Measurements from ENCODE around the gene CNOT11.

The CNOT11 gene

DNA sequence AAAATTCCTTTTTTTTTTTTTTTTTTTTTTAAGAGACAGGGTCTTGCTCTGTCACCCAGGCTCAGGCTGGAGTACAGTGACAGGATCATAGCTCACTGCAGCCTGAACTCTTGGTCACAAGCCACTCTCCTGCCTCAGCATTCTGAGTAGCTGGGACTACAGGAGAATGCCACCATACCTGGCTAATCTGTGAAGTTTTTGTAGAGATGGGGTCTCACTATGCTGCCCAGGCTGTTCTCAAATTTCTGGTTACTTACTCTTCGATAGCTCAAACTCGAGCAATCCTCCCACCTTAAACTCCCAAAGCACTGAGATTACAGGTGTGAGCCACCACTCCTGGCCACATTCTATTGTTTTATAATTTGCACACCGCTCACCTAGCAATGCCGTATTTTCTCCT lies 28.8 kb downstream of the CNOT11 start:
- no peak for ATAC-seq

DNA sequence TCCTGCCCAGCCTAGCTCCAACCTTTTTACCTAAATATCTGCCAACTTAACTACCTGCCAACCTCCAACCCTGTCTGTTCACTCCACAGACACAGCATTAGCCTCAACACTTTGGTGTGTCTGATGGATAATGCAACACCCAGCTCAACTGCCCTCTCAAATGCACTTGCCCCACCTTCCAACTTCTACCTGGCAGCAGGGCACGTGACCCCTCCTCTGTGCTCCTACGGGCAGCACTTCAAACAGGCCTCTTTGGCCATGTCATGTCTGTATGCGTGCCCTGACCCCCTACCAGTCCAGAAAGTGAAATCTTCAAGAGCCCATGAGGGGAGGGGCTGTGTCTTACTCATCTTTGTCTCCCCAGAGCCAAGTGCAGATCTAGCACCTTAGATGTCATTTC lies 30.3 kb downstream of the CNOT11 start:
- Mint-ChIP-seq H3K4me3 (no peak overlapping the region), H3K4me1 (peaks cover 3% of the 10 kb centered on the region), H3K9me3 (no peaks in the 10 kb centered on the region), H3K36me3 (ENCODE audit: low read depth) (peaks cover 63% of the 10 kb centered on the region), H3K27ac (no peak overlapping the region), H3K27me3 (no peaks in the 10 kb centered on the region)
- DNase-seq, result no peak
- ATAC-seq, result no peak

More for the DNA sequence above, 28.8 kb downstream of the CNOT11 start:
- H3K4me3 Mint-ChIP-seq, result no peak overlapping the region
- no peak overlapping the region for H3K27ac Mint-ChIP-seq
- no peaks in the 10 kb centered on the region for H3K9me3 Mint-ChIP-seq
- no peak for DNase-seq
- peaks cover 56% of the 10 kb centered on the region for H3K36me3 Mint-ChIP-seq (ENCODE audit: low read depth)
- H3K4me1 Mint-ChIP-seq, result peaks cover 3% of the 10 kb centered on the region
- H3K27me3 Mint-ChIP-seq, result no peaks in the 10 kb centered on the region

DNA sequence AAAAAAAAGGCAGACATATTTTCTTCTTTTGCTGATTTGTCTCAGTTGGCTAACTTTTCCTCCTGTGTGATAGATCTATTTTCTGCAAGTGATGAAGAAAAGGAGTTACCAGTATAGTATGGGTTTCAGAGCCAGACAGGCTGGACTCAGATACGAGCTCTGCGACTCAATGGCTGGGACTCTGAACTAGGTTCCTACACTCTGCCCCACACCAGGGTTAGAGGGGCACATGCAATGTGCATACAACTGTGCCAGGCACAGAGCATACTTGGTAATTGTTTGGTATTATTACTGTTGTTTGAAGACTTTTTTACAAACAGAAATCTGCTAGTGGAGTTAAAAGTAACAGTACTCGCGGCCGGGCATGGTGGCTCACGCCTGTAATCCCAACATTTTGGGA lies 34.0 kb downstream of the CNOT11 start:
- ATAC-seq, result no peak
- no peak overlapping the region for H3K4me3 Mint-ChIP-seq
- no peaks in the 10 kb centered on the region for H3K9me3 Mint-ChIP-seq
- no peak overlapping the region for H3K27ac Mint-ChIP-seq
- no peak for DNase-seq
- no peaks in the 10 kb centered on the region for H3K4me1 Mint-ChIP-seq
- no peaks in the 10 kb centered on the region for H3K27me3 Mint-ChIP-seq
- peaks cover 49% of the 10 kb centered on the region for H3K36me3 Mint-ChIP-seq (ENCODE audit: low read depth)

DNA sequence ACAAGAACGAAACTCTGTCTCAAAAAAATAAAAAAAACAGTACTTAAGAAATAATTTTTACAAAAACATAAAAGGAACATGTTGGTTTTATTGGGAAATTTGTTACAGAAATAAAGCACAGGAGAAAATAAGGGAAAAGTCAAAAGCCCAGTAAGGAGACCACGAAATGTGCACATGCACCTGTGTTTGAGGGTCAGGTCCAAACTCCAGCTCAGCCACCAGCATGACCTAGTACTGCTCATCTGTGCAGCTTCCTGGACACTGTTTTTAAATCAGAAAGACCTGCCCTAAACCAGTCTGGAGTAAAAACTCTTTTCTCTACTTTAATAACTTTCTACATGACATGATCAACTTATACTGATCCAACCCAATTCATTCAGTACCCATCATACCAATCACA lies 34.6 kb downstream of the CNOT11 start:
- H3K4me1 Mint-ChIP-seq, result no peaks in the 10 kb centered on the region
- H3K27ac Mint-ChIP-seq, result no peak overlapping the region

DNA sequence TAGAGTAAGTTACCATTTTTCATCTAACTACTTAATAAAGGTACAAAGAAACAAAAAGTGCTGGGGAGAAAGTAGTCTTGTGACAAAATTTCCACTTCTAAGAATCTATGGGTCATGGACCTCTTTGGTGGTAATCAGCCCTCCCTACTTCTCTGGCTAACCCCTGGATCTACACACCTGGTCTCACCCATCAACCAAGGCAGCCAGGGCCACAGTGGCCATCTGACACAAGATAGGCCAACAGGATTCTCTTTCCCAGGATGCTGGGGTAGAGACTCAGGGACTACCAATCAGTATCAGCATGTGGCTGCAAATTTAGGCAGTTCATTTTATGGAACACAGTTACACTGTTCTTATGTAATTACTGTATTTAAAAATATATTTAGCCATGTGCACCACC lies 38.0 kb downstream of the CNOT11 start:
- Mint-ChIP-seq H3K27me3 (no peaks in the 10 kb centered on the region), H3K27ac (no peak overlapping the region), H3K4me3 (no peak overlapping the region), H3K4me1 (no peaks in the 10 kb centered on the region), H3K36me3 (ENCODE audit: low read depth) (peaks cover 46% of the 10 kb centered on the region), H3K9me3 (no peaks in the 10 kb centered on the region)
- no peak for DNase-seq
- ATAC-seq, result no peak

More for the DNA sequence above, 34.6 kb downstream of the CNOT11 start:
- H3K4me3 Mint-ChIP-seq, result no peak overlapping the region
- ATAC-seq (no peak), DNase-seq (no peak)
- H3K9me3 Mint-ChIP-seq, result no peaks in the 10 kb centered on the region
- H3K27me3 Mint-ChIP-seq, result no peaks in the 10 kb centered on the region
- peaks cover 48% of the 10 kb centered on the region for H3K36me3 Mint-ChIP-seq (ENCODE audit: low read depth)

DNA sequence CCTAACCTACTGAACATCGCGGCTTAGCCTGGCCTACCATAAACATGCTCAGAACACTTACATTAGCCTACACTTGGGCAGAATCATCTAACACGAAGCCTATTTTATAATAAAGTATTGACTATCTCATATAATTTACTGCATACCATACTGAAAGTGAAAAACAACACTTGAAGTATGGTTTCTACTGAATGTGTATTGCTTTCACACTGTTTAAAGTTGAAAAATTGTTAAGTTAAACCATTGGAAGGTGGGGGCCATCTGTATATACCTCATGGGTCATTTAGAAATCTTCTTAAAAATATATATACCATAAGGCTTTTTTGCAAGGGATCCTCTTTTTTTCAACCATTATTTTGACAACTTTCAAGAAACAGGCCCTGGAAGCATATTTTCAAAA lies 39.3 kb downstream of the CNOT11 start:
- Mint-ChIP-seq H3K27me3 (no peaks in the 10 kb centered on the region), H3K9me3 (no peaks in the 10 kb centered on the region), H3K27ac (no peak overlapping the region), H3K36me3 (ENCODE audit: low read depth) (peaks cover 39% of the 10 kb centered on the region), H3K4me1 (peaks cover 8% of the 10 kb centered on the region), H3K4me3 (no peak overlapping the region)
- DNase-seq (no peak), ATAC-seq (no peak)

DNA sequence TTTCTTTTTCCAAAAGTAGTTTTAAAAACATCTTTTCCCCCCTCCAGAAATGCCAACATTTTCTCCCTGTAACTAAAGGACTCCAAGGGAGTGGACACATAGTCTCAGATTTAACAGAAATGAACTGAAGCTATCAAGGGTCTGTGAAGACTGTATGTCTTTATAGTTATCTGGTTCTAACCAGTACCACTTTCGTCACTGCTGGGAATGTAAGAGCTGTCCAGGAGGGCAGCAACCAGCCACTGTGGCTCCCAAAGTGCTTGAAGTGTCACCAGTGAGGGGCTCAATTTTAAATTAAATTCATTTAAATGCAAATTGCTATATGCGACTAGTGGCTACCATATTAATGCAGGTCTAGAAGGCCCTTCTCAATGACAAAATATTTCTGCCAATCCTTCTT lies 40.9 kb downstream of the CNOT11 start:
- peaks cover 33% of the 10 kb centered on the region for H3K36me3 Mint-ChIP-seq (ENCODE audit: low read depth)
- no peak overlapping the region for H3K27ac Mint-ChIP-seq
- H3K4me3 Mint-ChIP-seq, result no peak overlapping the region
- no peak for ATAC-seq
- no peaks in the 10 kb centered on the region for H3K27me3 Mint-ChIP-seq
- DNase-seq, result no peak
- no peaks in the 10 kb centered on the region for H3K9me3 Mint-ChIP-seq
- peaks cover 16% of the 10 kb centered on the region for H3K4me1 Mint-ChIP-seq

DNA sequence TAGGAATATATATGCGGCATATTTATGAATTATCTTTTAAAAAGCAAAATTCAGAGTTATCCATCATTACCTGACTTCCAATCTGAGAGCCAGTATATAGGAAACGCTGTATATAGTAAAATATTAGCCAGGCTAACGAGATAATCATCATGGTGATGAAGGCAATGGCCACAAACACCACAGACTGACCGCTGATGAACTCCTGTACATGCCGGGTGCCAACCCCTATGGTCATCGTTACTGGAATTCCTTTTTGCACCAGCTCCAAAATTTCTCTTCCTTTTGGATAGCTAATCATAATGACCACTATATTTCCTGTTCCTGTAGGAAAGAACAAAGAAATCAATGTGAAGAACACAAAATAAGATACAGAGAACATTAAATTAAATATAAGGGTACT lies 42.2 kb downstream of the CNOT11 start:
- Mint-ChIP-seq H3K4me1 (peaks cover 29% of the 10 kb centered on the region), H3K27me3 (no peaks in the 10 kb centered on the region), H3K36me3 (ENCODE audit: low read depth) (peaks cover 28% of the 10 kb centered on the region), H3K27ac (no peak overlapping the region), H3K9me3 (no peaks in the 10 kb centered on the region), H3K4me3 (no peak overlapping the region)
- no peak for ATAC-seq
- DNase-seq, result no peak

DNA sequence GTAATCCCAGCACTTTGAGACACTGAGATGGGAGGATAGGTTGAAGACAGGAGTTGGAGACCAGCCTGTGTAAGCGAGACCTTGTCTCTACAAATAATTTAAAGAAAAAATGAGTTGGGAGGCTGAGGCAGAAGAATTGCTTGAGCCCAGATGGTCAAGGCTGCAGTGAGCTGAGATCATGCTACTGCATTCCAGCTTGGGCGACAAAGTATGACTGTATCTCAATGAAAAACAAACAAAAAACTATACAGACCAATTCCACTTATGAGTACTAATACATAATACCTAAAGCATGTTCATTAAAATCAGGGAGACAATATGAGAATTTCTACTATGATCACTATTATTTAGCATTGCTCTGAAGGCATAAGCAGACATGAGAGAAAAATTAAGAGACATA lies 43.2 kb downstream of the CNOT11 start:
- Mint-ChIP-seq H3K36me3 (ENCODE audit: low read depth) (peaks cover 24% of the 10 kb centered on the region), H3K27ac (no peak overlapping the region), H3K4me3 (no peak overlapping the region), H3K27me3 (no peaks in the 10 kb centered on the region), H3K9me3 (no peaks in the 10 kb centered on the region), H3K4me1 (peaks cover 39% of the 10 kb centered on the region)
- ATAC-seq (no peak), DNase-seq (no peak)

DNA sequence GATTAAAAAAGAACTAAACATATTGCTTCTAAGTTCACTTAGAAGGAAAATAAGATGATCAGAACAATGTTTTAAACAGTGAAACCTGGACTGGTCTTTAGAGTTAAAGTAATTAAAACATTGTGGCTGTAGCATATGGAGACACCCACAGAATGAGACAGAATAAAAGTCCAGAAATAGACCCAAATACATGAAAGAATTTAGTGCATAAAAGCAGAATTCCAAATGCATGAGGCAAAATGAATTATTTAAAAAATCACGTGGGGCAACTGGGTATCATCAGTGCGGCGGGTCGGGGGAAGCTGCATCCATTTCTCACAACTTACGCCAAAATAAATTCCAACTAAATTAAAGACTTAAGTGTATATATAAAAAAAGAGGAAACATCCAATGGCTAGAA lies 43.7 kb downstream of the CNOT11 start:
- ATAC-seq (no peak), DNase-seq (no peak)
- Mint-ChIP-seq H3K4me3 (no peak overlapping the region), H3K27ac (no peak overlapping the region), H3K4me1 (peaks cover 42% of the 10 kb centered on the region), H3K9me3 (no peaks in the 10 kb centered on the region), H3K27me3 (no peaks in the 10 kb centered on the region), H3K36me3 (ENCODE audit: low read depth) (peaks cover 24% of the 10 kb centered on the region)

DNA sequence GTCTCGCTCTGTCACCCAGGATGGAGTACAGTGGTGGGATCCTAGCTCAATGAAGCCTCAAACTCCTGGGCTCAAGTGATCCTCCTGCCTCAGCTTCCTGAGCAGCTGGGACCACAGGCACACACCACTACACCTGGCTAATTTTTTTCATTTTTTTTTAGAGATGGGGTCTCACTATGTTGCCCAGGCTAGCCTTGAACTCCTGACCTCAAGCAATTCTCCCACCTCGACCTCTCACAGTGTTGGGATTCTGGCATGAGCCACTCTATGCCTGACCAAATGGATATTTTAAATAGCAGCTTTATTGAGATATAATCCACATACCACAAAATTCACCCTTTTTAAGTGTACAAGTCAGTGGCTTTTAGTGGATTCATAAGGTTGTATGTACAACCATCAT lies 44.7 kb downstream of the CNOT11 start:
- no peaks in the 10 kb centered on the region for H3K27me3 Mint-ChIP-seq
- peaks cover 24% of the 10 kb centered on the region for H3K36me3 Mint-ChIP-seq (ENCODE audit: low read depth)
- H3K4me1 Mint-ChIP-seq, result peaks cover 52% of the 10 kb centered on the region
- H3K4me3 Mint-ChIP-seq, result no peak overlapping the region
- ATAC-seq, result no peak
- no peak for DNase-seq
- H3K27ac Mint-ChIP-seq, result peak overlapping the region; percentile 25
- no peaks in the 10 kb centered on the region for H3K9me3 Mint-ChIP-seq

DNA sequence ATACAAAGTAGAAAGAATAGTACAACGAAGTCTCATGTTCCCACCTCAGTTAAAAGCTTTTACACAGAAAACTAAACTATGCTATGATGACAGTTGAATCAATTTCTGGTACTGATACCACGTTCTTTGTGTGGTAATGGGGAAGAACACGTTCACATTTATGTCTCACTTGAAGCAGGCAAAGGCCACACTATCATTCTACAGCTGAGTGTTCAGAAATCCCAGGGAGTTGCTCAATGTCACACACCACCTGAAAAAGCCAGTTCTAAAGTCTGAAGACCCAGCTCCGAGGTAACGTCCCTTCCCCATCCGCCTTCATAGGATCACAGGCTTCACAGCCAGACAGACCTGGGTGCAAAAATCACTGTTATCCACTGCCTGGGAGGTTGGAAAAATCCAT lies 46.9 kb downstream of the CNOT11 start:
- no peak overlapping the region for H3K4me3 Mint-ChIP-seq
- no peaks in the 10 kb centered on the region for H3K9me3 Mint-ChIP-seq
- no peak for ATAC-seq

DNA sequence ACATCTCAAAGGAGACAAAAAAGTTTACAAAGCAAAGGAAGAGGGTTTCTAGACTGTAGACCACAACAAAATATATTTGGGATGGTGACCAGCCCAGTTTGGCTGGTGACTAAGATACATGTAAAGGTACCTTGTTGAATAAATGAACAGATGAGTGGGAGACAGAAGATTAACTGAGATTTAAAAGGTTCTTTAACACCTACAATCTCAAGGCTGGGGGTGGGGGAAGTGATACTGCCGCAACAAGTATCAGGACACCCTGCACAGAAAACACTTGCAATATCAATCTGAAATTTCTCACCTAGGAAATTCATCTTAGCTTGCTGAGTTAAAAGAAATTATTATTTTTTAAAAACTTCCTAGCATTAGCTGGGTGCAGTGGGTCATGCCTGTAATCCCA lies 47.5 kb downstream of the CNOT11 start:
- H3K36me3 Mint-ChIP-seq (ENCODE audit: low read depth), result peaks cover 23% of the 10 kb centered on the region
- H3K27ac Mint-ChIP-seq, result peak overlapping the region; percentile 21
- ATAC-seq (no peak), DNase-seq (no peak)
- peaks cover 76% of the 10 kb centered on the region for H3K4me1 Mint-ChIP-seq
- H3K9me3 Mint-ChIP-seq, result no peaks in the 10 kb centered on the region
- no peak overlapping the region for H3K4me3 Mint-ChIP-seq
- no peaks in the 10 kb centered on the region for H3K27me3 Mint-ChIP-seq

More for the DNA sequence above, 46.9 kb downstream of the CNOT11 start:
- Mint-ChIP-seq H3K27ac (peak overlapping the region; percentile 21), H3K4me1 (peaks cover 72% of the 10 kb centered on the region), H3K36me3 (ENCODE audit: low read depth) (peaks cover 25% of the 10 kb centered on the region), H3K27me3 (no peaks in the 10 kb centered on the region)
- DNase-seq, result no peak

DNA sequence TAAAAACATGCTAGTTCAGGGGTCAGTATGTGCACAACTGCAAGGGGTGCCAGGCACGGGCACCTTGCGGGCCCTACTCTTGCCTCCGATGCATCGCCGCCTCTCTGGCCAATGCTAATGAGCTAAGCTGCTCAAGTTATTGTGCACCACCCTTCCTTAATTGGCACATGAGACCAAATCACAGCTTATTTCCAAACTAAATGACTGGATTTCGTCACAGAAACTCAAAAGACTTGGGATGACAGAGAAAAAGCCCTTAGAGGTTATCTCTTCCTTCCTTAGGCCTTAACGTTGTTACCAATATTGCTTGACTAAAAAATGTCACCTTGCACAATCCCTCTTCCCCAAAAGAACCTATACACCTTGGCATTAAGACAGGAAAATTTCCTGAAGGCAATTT lies 48.1 kb downstream of the CNOT11 start:
- Mint-ChIP-seq H3K4me3 (no peak overlapping the region), H3K27me3 (no peaks in the 10 kb centered on the region), H3K9me3 (no peaks in the 10 kb centered on the region), H3K4me1 (peaks cover 82% of the 10 kb centered on the region), H3K36me3 (ENCODE audit: low read depth) (peaks cover 29% of the 10 kb centered on the region), H3K27ac (no peak overlapping the region)
- ATAC-seq (no peak), DNase-seq (no peak)

DNA sequence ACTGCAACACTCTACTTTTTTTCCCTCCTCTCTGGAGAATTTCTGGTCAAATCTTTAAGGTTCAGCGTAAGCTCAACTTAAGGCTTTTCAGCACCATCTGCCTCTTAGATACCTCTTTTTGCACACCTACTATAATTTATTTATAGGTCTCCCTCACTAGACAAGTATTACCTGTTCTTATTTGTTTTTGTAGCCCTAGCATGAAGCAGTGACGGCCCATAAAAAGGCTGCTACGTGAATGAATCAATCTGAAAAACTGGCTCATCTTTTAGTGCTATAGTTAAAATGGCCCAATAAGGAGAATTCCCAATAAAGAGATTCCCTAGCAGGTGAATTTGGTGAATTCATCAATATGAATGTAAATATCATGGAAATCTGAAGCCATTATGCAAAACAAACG lies 49.3 kb downstream of the CNOT11 start:
- Mint-ChIP-seq H3K27me3 (no peaks in the 10 kb centered on the region), H3K4me3 (no peak overlapping the region), H3K9me3 (no peaks in the 10 kb centered on the region), H3K36me3 (ENCODE audit: low read depth) (peaks cover 33% of the 10 kb centered on the region), H3K27ac (no peak overlapping the region), H3K4me1 (peaks cover 86% of the 10 kb centered on the region)
- DNase-seq (no peak), ATAC-seq (no peak)

DNA sequence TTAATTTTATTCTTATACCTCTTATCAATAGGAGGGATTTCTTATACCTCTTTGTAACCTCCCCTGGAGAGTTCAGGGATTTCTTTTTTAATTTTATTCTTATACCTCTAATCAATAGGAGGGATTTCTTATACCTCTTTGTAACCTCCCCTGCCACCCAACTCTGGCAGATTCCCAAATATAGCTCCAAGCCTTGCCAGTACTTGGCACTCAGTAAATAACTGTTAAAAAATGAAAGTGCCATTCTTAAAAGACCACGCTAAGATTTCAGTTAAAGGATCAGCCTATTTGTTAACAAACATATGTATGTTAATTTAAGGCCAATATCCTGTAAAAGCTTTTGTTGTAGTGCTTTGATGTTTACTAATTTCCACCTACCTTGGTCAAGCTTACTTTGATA lies 51.0 kb downstream of the CNOT11 start:
- H3K4me1 Mint-ChIP-seq, result peaks cover 86% of the 10 kb centered on the region
- no peak for ATAC-seq
- H3K27ac Mint-ChIP-seq, result no peak overlapping the region
- H3K27me3 Mint-ChIP-seq, result no peaks in the 10 kb centered on the region
- H3K9me3 Mint-ChIP-seq, result no peaks in the 10 kb centered on the region
- H3K4me3 Mint-ChIP-seq, result no peak overlapping the region
- DNase-seq, result no peak
- peaks cover 32% of the 10 kb centered on the region for H3K36me3 Mint-ChIP-seq (ENCODE audit: low read depth)

All from activated naive CD8-positive, alpha-beta T cell treated with anti-CD3 and anti-CD28 coated beads, Interleukin-2, amount 50 U/mL, for 24 hours (primary cell).